ENCODE data around the gene ADARB1. TPM values are rescaled to one million over a fixed set of nuclear protein-coding genes. Genes with fewer than 3 reads are reported as not detected.

The ADARB1 gene
- total and polyA plus RNA-seq, 2 experiments from 2014 or later, result 9.4 to 14.0 TPM

DNA sequence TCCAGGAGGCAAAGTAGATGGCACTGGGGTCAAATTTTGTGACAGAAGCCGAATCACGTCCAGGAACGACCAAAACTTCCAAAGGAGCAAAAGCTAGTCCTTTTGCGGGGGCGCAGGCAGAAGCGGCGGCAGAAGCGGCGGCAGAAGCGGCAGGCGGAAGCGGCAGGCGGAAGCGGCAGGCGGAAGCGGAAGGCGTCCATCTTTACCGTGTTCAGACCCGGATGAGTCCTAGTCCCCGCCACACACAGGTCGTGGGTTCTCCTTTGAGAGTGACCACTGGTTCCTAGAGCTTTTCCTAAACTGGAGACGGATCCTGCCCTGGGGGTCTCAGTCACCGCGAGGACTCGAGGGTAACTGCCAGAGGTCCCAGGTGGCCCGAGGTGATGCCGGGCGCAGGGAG lies 159.7 kb downstream of the ADARB1 start:
- TF ChIP-seq, protein P1, sequence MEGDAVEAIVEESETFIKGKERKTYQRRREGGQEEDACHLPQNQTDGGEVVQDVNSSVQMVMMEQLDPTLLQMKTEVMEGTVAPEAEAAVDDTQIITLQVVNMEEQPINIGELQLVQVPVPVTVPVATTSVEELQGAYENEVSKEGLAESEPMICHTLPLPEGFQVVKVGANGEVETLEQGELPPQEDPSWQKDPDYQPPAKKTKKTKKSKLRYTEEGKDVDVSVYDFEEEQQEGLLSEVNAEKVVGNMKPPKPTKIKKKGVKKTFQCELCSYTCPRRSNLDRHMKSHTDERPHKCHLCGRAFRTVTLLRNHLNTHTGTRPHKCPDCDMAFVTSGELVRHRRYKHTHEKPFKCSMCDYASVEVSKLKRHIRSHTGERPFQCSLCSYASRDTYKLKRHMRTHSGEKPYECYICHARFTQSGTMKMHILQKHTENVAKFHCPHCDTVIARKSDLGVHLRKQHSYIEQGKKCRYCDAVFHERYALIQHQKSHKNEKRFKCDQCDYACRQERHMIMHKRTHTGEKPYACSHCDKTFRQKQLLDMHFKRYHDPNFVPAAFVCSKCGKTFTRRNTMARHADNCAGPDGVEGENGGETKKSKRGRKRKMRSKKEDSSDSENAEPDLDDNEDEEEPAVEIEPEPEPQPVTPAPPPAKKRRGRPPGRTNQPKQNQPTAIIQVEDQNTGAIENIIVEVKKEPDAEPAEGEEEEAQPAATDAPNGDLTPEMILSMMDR (IDR thresholded peaks at IDR 0.05; ENCODE audit: low read depth, low read length), result no peak

DNA sequence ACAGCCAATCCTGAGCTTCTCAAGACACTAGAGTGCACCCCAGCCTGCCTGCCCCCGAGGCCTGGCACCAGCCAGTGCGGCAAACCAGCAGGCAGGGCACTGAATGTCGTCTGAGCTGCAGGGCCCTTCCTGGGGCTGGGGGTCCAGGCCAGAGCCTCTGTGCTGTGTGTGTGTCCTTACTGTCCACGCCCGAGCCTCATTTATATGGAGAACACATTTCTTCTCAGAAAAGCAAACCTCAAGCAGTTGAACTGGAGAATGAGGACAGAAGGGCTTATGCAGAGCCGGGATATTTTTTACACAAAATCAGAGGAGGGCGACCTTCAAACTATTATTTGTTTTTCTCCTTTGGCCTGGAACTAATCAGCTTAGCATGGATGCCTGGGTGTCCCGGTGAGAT lies 160.6 kb downstream of the ADARB1 start:
- DNase-seq (ENCODE audit: low read depth in 1 of 2, low spot score in 1 of 2), result no peak
- Histone ChIP-seq H3K27me3 (no peaks in the 10 kb centered on the region), H3K4me3 (no peak overlapping the region), H3K27ac (no peak overlapping the region), H3K36me3 (no peaks in the 10 kb centered on the region), H3K4me1 (ENCODE audit: low read depth) (no peaks in the 10 kb centered on the region), H3K9me3 (ENCODE audit: low read depth) (no peaks in the 10 kb centered on the region)
- TF ChIP-seq, protein P1 (IDR thresholded peaks at IDR 0.05; ENCODE audit: low read depth, low read length), result no peak

More for the DNA sequence above, 159.7 kb downstream of the ADARB1 start:
- Histone ChIP-seq H3K4me1 (ENCODE audit: low read depth) (no peaks in the 10 kb centered on the region), H3K27me3 (no peaks in the 10 kb centered on the region), H3K4me3 (no peak overlapping the region), H3K9me3 (ENCODE audit: low read depth) (no peaks in the 10 kb centered on the region), H3K27ac (no peak overlapping the region), H3K36me3 (no peaks in the 10 kb centered on the region)
- DNase-seq (ENCODE audit: low read depth in 1 of 2, low spot score in 1 of 2), result no peak

DNA sequence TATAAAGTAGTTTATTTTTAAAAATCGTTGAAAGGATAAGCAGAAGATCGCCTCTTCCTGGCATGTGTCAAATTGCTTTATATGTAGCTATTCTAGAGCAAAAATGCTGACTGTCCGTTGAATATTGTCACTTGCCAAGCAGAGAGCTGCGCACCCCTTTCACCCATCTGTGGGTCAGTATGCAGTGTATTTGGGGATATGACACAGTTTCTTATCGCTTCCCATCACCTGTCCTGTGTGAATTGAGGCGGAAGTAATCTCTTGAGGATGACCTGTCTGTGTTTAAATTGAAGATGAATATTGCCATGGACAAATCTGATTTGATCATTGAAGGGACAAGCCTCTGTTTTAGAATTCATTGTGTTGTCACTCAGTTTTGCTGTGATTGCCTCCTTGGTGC lies 161.1 kb downstream of the ADARB1 start:
- no peak for DNase-seq (ENCODE audit: low read depth in 1 of 2, low spot score in 1 of 2)
- Histone ChIP-seq H3K36me3 (no peaks in the 10 kb centered on the region), H3K9me3 (ENCODE audit: low read depth) (no peaks in the 10 kb centered on the region), H3K27me3 (no peaks in the 10 kb centered on the region), H3K4me3 (no peak overlapping the region), H3K4me1 (ENCODE audit: low read depth) (no peaks in the 10 kb centered on the region), H3K27ac (no peak overlapping the region)
- TF ChIP-seq, protein P1 (IDR thresholded peaks at IDR 0.05; ENCODE audit: low read depth, low read length), result no peak

DNA sequence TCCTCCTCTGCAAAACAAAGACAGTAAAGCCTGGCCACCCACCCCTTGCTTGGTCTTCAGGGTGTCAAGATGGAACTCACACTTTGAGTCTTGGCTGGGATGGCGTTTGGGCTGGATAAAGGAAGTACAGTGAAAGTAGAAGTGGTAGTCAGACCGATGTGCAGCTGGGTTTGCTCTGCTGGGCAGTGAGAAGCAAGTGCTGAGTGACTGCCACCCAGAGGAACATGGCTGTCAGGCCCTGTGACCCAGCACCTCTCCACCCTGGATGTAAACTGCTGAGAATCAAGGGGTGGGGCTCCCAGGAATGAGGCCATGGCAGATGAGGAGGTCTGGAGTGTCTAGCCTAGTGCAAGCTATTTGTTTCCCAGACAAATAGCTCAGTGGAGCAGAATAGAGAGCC lies 162.1 kb downstream of the ADARB1 start:
- TF ChIP-seq, protein P1 (IDR thresholded peaks at IDR 0.05; ENCODE audit: low read depth, low read length), result no peak
- H3K4me1 ChIP-seq (ENCODE audit: low read depth), result no peaks in the 10 kb centered on the region

DNA sequence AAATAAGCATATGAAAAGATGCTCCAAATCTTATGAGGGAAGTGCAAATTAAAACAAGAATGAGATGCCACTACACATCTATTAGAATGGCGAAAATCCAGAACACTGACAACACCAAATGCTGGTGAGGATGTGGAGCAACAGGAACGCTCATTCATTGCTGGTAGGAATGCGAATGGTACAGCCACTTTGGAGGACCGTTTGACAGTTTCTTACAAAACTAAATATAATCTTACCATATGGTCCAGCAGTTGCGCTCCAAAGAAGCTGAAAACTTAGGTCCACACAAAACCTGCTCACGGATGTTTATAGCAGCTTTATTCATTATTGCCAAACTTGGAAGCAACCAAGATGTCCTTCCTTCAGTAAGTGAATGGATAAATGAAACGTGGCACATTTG lies 163.0 kb downstream of the ADARB1 start:
- no peaks in the 10 kb centered on the region for H3K9me3 ChIP-seq (ENCODE audit: low read depth)
- H3K4me3 ChIP-seq, result no peak overlapping the region
- no peaks in the 10 kb centered on the region for H3K27me3 ChIP-seq
- H3K4me1 ChIP-seq (ENCODE audit: low read depth), result no peaks in the 10 kb centered on the region
- TF ChIP-seq, protein P1 (IDR thresholded peaks at IDR 0.05; ENCODE audit: low read depth, low read length), result no peak
- no peak for DNase-seq (ENCODE audit: low read depth in 1 of 2, low spot score in 1 of 2)
- no peak overlapping the region for H3K27ac ChIP-seq
- H3K36me3 ChIP-seq, result no peaks in the 10 kb centered on the region

More for the DNA sequence above, 162.1 kb downstream of the ADARB1 start:
- no peaks in the 10 kb centered on the region for H3K36me3 ChIP-seq
- DNase-seq (ENCODE audit: low read depth in 1 of 2, low spot score in 1 of 2), result no peak
- no peaks in the 10 kb centered on the region for H3K27me3 ChIP-seq
- no peak overlapping the region for H3K4me3 ChIP-seq
- H3K27ac ChIP-seq, result no peak overlapping the region
- no peaks in the 10 kb centered on the region for H3K9me3 ChIP-seq (ENCODE audit: low read depth)

DNA sequence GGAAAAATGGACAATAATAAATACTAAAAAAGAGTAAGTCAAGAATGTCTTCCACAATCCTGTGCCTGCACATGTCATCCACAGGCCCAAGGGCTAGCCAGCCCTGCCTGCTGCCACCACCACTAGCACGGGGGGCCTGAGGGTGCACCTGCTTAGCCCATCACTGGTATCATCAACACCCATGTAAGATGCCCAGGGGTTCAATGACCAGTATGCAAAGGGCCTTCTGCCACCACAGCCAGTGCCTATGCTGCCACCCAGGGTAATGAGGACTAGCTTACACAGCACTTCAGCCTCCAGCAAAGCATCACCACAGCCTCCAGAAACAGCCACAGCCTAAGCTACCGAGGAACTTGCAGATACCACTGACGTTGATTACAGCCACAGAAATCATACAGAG lies 167.0 kb downstream of the ADARB1 start:
- no peaks in the 10 kb centered on the region for H3K36me3 ChIP-seq
- TF ChIP-seq, protein P1 (IDR thresholded peaks at IDR 0.05; ENCODE audit: low read depth, low read length), result no peak
- DNase-seq (ENCODE audit: low read depth in 1 of 2, low spot score in 1 of 2), result no peak
- H3K4me3 ChIP-seq, result no peak overlapping the region
- H3K9me3 ChIP-seq (ENCODE audit: low read depth), result no peaks in the 10 kb centered on the region
- no peaks in the 10 kb centered on the region for H3K4me1 ChIP-seq (ENCODE audit: low read depth)
- H3K27me3 ChIP-seq, result no peaks in the 10 kb centered on the region
- H3K27ac ChIP-seq, result no peak overlapping the region

Data from cardiac muscle cell (in vitro differentiated cells and primary cell).